NCI-H748 (cell line): ENCODE results near the gene GCM1.
"Not testable (repeated sequence)": the region's sequence is repeated elsewhere in the genome, so short reads cannot be mapped to it uniquely, and the experiment has no call there.

ENCODE experiments used
- DNase-seq: peaks from one replicate; lab custom pipeline; 2025; ENCODE audit not compliant: unreplicated experiment; lab: John Stamatoyannopoulos, UW

Gene GCM1, protein sequence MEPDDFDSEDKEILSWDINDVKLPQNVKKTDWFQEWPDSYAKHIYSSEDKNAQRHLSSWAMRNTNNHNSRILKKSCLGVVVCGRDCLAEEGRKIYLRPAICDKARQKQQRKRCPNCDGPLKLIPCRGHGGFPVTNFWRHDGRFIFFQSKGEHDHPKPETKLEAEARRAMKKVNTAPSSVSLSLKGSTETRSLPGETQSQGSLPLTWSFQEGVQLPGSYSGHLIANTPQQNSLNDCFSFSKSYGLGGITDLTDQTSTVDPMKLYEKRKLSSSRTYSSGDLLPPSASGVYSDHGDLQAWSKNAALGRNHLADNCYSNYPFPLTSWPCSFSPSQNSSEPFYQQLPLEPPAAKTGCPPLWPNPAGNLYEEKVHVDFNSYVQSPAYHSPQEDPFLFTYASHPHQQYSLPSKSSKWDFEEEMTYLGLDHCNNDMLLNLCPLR

DNA sequence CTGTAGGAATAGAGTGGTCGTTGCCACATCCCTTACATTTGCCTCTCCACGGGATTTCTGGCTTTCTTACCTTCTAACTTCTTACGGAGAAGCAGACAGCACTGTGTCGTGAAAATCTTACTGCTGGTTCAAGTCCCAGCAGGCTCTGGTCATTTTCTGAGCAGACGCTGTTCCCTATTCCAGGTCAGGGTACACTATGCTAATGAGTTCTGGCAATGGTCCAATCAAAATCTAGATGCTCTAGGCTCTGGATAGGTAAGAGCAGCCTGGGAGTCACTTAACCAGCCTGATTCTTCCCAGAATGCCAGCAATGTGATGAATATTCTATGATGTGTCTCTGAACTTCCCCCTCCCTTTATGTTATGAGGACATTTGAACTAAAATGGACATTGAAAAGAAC lies at the start of gene GCM1:
Gene GCM1, minus strand, starts transcription at position 158 of the 400 bp plus-strand sequence. CDS start 3,209 bp downstream, outside the sequence.
- peak; percentile 14 for DNase-seq

DNA sequence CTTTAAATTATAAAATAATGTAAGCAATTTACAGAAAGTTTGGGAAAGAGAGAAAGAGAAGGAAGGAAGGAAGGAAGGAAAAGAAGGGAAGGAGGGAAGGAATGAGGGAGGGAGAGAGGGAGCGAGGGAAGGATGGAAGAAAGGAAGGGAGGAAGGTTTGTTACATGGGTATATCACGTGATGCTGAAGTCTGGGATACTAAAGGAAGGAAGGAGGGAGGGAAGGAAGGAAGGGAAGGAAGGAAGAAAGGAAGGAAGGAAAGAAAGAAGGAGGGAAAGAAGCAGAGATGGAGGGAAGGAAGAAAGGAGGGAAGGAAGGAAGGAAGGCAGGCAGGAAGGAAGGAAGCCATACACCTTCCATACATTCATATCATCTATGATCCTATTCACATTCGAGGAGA lies 48.9 kb upstream of the GCM1 start:
- no peak for DNase-seq

DNA sequence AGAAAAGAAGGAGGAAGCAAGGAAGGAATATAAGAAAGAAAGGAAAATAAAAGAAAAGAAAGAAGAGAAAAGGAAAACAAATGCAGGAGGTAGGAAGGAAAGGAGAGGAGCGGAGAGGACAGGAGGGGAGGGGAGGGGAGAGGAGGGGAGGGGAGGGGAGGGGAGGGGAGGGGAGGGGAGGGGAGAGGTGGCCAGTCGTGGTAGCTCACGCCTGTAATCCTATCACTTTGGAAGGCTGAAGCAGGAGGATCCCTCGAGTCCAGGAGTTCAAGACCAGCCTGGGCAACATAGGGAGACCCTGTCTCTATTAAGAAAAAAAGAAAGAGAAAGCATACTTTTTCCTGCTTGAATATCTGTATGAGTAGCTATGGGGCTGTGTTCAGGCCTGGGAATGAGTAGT lies 46.4 kb upstream of the GCM1 start:
- DNase-seq: no peak

DNA sequence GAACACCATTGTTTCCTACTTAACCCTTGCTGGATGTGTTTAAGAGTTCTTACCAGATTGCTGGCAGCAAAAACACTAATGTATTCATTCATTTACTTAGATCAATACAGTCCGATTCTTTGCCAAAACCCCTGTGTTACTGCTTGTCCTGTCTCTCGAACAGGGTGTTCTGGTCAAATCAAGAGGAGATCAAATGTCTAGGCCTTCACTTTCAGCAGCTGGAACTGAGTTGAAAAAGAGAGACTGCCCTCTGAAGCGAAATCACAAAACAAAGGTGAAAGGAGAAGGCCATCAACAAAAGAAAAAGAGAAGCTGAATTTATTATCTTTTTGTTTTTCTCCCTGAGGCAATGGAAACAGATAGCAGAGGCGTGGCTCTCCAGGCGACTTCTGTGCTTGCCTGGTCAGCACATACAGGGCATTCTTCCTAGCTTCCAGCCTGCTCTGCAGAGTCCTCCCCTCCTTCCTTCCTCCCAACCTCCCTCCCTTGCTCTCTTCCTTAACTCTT lies 44.1 kb upstream of the GCM1 start:
- peak; percentile 96 for DNase-seq

DNA sequence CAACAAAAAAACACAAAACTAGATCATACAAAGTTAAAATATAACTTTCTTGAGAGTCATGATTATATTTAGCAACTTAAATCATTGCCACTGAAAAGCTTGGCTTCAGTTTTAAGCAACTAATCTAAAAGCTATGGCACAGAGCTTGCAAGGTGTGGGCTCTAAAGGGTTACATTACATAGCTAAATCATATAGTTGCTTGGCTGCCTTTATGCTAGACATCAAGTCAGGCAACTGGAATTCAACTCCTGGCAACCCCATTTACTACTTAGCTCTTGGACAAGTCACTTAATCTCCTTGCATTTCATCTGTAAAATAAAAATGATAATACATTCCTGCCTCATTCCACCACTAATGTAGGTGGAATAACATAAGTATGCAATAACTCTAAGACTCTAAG lies 40.9 kb upstream of the GCM1 start:
- no peak for DNase-seq

DNA sequence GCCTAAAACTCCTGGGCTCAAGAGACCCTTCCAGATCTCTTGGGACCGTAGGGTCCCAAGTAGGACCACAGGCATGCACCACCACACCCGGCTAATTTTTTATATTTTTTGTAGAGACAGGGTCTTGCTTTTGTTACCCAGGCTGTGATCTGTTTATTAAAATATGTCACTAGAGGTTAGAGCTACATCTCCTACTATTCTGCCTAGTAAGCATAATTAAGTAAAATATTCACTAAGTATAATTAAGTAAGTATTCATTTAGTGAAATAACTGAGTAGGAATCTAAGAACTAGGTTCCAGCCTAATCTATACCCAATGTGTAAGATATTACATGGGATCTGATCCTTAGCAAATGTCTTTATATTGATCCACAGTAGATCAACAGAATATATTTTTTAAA lies 40.2 kb upstream of the GCM1 start:
- no peak for DNase-seq

DNA sequence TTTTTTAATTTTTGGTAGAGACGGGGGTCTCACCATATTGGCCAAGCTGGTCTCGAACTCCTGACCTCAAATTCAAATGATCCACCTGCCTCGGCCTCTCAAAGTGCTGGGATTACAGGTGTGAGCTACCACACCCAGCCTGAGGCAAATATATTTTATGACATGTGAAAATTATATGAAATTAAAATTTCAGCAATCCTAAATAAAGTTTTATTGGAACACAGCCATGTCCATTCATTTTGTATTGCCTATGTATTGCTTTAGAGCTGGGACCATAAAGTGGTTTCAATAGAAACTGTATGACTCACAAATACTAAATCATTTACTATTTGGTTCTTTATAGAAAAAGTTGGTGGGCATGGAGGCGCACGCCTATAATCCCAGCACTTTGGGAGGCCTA lies 32.0 kb upstream of the GCM1 start:
- no peak for DNase-seq

DNA sequence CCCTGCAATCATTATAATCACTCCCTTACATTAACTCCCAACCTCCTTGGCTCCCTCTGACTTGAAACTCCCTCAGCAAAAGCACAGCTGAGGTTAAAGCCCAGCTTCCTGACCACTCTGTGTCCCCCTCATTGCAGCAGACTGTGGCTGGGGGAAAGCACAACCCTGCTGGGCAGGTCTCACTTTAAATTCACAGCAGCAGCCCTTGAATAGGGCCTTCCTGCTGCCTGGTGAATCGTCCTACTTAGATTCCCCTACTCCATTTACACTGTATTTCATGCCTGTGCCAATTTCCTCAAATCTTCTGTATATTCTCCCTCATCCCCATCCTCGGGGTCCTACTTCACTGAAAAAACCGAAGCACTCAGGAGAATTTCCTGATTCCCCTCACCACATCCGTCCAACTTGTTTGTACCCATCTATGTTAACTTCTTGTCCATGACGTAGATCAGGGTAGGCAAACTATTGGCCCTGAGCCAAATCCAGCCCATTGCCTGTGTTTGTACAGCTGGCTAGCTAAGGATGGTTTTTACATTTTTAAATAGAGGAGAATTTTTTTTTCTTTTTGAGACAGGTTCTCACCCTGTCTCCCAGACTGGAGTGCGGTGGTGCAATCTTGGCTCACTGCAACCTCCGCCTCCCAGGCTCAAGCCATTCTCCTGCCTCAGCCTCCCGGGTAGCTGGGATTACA lies 31.5 kb upstream of the GCM1 start:
- DNase-seq: peak; percentile 95

DNA sequence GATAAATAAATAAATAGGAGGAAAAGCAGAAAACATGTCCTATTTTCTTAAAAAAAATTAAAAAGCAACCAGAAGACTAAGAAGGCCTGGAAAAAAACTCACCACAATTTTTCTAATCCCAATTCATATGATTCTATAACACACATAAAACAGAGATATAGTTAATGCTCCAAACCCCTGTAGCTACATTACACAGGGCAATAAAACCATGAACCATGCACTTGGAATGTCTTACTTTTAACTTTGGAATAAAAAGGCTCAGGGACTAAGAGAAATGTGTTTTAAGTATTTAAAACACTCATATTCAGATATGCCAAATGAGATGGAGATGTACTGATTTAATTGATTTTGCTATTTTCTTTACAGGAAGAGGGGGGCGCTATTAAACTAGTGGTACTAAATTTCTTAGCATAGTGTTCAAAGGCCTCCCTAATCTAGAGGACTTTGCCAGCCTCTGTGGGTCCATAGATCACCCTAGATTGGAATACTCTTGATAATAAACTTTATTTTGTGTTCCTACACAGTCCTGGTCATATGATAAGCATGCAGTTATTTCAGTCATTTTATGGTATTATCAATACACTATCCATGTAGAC lies 30.3 kb upstream of the GCM1 start:
- DNase-seq: no peak

DNA sequence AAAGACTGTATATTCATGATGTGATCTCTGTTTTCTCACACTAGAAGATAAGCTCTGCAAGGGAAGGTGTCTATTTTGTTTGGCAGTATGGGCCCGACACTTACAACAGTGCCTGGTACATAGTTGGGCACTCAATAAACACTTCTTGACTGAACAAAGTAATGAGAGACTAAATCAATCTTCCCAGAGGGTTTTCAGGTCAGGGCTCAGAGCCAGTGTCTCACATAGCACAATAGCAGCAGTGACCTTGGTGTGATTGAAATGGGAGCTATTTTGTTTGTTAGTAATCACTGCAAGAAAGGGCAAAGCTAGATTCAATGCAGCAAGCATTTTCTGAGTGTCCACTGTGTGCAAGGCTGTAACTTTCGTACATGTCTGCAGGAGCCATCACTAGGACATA lies 26.4 kb upstream of the GCM1 start:
- DNase-seq: no peak

DNA sequence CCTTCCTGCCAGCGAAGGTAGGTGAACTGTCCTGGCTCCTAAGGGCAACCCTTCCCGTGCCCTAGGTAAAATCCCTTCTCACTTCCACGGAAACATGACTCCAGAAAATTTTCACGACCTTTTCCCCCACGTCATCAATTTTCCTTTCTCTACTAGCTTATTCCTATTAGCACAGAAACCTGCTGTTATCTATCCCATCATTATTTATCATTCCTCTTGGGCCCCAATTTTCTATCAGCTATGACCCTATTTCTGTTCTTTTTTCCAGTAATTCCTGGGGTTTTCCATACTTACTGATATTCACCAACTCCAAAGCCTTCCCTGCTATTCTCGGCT lies 23.8 kb upstream of the GCM1 start:
- no peak for DNase-seq

DNA sequence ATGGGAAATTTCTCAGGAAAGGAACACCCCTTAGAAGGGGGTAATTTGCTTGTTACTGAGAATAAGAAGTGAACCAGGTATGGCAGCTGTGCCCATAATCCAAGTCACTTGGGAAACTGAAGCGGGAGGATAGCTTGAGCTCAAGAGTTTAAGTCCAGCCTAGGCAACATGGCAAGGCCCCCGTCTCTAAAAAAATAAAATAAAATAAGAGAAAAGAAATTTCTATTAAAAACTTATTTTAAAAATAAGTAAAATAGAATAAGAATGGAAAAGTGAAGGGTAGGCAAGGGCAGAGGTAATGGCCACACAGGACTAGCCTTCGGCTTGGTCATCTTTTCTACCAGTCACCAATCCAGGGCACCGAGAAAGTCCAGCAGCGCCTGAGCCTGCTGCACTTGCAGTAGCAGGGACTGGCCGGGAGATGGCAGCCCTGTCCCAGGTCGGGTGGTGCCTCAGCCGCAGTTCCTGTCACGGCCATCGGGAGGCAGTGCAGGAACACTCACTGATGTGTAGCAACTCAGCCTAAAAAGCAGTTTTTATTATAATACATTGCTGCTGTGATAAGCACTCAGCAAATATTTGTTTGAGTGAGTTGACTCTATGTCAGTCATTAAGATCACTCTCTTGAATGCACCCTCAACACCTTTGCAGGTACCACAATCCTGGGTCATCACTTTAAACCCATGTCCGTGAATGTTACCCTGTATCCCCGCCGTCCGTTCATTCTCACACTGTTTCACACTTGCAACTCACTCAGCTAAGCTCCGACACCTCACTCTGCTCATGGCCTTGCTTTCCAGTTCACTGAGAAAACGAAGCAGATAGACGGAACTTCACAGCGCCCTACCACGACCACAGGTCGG lies 23.2 kb upstream of the GCM1 start:
- peak; percentile 88 for DNase-seq

DNA sequence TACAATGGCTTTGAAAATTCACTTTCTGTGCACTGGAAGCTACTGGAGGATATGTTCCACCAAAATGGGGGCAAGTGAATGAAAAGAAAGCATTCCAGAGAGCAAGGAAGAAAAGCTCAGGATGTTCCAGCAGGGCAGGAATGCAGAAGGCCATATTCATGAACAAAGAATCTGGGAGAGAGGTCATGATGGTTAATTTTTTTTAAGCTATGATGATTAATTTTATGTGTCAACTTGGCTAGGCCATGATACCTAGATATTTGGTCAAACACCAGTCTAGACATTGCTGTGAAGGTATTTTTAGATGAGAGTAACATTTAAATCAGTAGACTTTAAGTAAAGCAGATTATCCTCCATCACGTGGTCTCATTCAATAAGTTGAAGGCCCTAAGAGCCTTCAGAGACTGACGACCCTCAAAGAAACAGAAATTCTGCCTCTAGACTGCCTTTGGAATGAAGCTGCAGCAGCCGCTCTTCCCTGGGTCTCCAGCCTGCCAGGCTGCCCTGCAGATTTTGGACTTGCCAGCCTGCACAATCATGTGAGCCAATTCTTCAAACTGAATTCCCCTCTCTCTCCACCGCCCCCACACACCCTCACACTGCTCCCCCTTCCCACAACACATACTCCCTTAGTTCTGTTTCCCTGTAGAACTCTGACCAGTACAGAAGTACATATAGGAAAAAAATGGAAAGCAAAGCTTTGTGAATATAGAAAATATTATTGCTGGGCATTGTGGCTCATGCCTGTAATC lies 20.1 kb upstream of the GCM1 start:
- DNase-seq: no peak

DNA sequence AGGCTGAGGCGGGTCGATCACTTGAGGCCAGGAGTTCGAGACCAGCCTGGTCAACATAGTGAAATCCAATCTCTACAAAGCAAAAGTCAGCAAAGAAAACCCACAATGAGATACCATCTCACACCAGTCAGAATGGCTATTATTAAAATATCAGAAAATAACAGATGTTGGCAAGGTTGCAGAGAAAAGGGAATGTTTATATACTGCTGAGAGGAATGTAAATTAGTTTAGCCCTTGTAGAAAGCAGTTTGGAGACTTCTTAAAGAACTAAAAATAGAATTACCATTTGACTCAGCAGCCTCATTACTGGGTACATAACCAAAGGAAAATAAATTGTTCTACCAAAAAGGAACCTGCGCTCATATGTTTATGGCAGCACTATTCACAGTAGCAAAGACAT lies 16.7 kb upstream of the GCM1 start:
- DNase-seq: no peak

DNA sequence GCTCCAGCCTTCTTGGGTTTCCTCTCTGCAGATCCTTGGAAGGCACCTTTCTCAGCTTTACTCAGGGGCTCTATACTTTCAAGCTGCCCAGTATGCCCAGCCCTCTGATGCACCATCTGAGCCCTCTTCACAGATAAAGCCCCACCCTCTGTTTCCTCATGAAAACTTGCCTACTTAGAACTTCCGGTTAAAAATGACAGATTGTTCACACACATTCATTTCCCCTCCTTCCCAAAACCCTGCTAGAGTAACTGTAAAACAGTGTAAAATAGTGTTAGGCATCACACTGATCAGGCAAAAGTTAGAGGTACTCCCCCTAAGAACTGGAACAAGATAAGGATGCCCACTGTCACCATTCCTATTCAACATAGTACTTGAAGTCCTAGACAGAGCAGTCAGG lies 14.0 kb upstream of the GCM1 start:
- DNase-seq: no peak

DNA sequence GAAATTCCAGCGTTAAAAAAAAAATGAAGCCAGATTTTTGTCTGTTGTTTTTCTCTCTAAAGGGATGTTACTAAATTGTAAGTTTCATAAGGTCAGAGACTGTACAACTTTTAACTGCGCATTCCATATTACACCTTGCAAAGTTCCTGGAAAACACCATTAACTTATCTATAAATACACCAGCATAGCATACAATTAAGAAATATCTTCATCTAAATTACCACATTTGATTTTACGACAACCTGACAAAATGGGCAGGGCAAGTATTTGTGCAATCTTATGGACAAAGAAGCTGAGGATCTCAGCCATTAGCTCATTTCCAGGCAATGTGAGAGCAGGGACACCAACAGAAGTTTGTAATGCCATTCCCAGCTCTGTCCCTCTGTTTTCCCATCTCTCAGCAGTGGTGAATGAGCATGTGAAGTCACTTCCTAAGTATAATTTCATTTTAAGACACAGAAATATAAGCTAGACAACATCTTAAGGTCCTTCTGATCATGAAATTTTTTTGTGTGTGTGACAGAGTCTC lies 12.9 kb upstream of the GCM1 start:
- no peak for DNase-seq

DNA sequence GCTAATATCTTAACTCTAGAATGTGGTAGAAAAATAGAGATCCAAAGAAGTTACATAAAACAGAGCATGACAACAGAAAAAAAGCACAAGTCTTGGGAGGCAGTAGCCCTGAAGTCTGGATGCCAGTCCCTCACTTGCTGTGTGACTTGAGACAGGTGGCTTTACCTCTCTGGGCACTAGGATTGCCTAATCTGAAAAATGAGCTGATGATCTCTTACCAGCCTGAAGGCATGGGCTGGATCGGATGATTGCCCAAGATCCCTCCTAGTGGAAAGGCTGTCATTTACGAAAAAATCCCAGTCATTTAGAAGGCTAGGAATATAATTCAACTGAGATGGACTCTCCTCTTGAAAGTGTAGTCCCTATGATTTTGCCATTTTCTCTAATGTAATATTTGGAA lies 10.9 kb upstream of the GCM1 start:
- DNase-seq: no peak

DNA sequence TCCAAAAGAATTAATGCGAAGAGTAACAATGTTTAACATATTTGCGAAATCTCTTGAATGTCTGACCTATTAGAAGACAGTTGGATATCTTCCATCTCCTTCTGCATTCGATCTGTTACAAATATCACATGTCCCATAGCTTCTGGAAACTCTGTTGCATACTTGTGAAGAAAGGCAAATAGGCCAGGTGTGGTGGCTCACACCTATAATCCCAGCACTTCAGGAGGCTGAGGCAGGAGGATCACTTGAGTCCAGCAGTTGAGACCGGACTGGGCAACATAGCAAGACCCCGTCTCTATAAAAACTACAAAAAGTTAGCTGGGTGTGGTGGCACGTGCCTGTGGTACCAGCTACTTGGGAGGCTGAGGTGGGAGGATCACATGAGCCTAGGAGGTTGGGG lies 9.4 kb upstream of the GCM1 start:
- not testable (repeated sequence) for DNase-seq

DNA sequence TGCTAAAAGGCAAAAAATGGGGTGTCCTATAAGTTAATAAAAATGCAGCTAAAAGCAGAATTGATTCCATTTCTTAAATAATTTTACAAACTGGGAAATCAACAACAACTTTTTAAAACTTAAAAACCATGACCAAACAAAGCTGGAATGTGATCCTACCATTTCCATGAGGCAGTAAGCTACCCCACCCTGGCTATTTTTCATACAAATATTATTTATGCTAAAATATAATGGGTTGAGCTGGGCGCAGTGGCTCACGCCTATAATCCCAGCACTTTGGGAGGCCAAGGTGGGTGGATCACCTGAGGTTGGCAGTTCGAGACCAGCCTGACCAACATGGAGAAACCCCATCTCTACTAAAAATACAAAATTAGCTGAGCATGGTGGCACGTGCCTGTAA lies 6.6 kb upstream of the GCM1 start:
- not testable (repeated sequence) for DNase-seq

DNA sequence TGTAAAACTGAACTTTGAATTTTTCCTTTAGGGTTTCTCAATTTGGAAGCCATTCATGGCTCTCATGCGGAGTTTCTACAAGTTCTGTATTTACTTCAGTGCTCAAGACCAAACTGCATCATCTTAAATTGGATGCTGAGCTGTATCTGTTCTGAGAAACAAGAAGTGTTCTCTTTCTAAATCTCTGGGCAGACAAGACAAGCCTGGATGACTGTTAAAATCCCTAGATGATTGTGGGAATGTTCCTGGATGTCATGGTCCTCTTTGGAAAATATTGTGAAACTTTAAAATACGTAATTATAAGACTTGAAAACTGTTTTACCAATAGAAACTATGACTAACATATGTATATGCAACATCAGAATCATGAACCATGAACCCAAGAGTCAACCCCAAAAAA lies 6.2 kb upstream of the GCM1 start:
- DNase-seq: no peak
